ENCODE measurements around the gene TSHZ2.
A peak's percentile ranks its signal among the peaks of the same experiment; 100 is the strongest.
"Not testable (repeated sequence)": the region's sequence is repeated elsewhere in the genome, so short reads cannot be mapped to it uniquely, and the experiment has no call there.

TSHZ2 gene

DNA sequence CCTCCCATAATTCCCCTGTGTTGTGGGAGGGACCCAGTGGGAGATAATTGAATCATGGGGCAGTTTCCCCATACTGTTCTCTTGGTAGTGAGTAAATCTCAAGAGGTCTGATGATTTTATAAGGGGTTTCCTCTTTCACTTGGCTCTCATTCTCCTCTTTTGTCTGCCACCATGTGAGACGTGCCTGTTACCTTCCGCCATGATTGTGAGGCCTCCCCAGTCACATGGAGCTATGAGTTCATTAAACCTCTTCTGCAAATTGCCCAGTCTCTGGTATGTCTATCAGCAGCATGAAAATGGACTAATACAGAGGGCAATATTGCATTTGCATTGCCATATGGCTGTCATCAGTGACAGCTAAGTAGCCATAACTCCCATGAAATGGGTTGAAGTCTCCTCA, 558.3 kb downstream of the TSHZ2 start:
- in situ Hi-C loops (cut with HindIII; ENCODE audit: low sequenced_read_pairs) = no loop called here
- TF ChIP-seq, protein P1, sequence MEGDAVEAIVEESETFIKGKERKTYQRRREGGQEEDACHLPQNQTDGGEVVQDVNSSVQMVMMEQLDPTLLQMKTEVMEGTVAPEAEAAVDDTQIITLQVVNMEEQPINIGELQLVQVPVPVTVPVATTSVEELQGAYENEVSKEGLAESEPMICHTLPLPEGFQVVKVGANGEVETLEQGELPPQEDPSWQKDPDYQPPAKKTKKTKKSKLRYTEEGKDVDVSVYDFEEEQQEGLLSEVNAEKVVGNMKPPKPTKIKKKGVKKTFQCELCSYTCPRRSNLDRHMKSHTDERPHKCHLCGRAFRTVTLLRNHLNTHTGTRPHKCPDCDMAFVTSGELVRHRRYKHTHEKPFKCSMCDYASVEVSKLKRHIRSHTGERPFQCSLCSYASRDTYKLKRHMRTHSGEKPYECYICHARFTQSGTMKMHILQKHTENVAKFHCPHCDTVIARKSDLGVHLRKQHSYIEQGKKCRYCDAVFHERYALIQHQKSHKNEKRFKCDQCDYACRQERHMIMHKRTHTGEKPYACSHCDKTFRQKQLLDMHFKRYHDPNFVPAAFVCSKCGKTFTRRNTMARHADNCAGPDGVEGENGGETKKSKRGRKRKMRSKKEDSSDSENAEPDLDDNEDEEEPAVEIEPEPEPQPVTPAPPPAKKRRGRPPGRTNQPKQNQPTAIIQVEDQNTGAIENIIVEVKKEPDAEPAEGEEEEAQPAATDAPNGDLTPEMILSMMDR (IDR thresholded peaks at IDR 0.05; ENCODE audit: low read depth, low read length) = no peak
- no peak overlapping the region for H3K4me3 ChIP-seq (ENCODE audit: low read depth, low read length)
- no peak for DNase-seq (ENCODE audit: low read depth, low spot score)

DNA sequence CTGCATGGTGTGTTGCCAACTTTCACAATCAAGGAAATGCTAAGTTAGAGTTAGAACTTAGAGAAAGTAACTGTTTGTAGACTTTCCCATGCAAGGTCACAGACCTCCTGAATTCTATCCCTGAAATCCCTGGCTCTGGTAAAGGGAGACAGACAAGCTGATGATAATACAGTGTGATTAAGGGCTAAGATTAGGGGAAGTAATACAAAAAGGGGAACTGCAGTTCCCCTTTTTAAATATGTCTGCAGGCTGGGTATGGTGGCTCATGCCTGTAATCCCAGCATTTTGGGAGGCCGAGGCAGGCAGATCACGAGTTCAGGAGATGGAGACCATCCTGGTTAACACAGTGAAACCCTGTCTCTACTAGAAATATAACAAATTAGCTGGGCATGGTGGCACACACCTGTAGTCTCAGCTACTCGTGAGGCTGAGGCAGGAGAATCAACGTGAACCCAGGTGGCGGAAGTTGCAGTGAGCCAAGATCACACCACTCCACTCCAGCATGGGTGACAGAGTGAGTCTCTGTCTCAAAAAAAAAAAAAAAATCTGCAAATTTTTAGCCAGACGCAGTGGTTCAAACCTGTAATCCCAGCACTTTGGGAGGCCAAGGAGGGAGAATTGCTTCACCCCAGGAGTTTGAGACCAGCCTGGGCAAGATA, 560.6 kb downstream of the TSHZ2 start:
- H3K4me3 ChIP-seq (ENCODE audit: low read depth, low read length); DNase-seq (ENCODE audit: low read depth, low spot score); in situ Hi-C loops (cut with HindIII; ENCODE audit: low sequenced_read_pairs): not testable (repeated sequence)

DNA sequence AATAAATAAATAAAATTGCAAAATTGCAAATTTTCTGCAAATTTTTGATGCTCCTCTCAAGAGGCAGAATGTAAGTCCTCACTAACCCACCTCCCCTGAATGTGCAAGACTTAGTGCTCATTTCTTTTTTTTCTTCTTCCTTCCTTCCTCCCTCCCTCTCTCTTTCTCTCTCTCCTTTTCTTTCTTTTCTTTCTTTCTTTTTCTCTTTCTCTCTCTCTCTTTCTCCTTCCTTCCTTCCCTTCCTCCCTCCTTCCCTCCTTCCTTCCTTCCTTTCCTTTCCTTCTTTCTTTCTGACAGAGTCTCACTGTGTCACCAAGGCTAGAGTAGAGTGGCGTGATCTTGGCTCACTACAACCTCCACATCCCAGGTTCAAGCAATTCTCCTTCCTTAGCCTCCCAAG, 561.3 kb downstream of the TSHZ2 start:
- TF ChIP-seq, protein P1 (IDR thresholded peaks at IDR 0.05; ENCODE audit: low read depth, low read length) = no peak
- DNase-seq (ENCODE audit: low read depth, low spot score) = no peak
- H3K4me3 ChIP-seq (ENCODE audit: low read depth, low read length) = no peak overlapping the region

DNA sequence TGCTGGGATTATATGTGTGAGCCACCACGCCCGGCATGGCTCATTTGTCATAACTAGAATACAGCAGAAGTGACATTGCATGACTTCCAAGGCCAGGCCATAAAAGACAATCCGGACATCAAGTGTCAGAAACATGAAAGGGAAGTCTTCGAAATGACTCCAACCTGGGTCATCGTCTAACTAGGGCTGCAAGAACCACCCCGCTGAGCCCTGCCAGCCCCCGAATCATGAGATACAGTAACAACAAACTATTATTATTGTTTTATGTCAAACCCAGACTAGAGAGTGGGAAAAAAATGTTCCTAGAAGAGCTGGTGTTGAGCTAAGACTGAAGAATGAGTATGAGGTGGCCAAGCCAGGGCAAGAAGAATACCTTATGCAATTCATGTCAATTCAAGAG, 561.9 kb downstream of the TSHZ2 start:
- no peak overlapping the region for H3K4me3 ChIP-seq (ENCODE audit: low read depth, low read length)
- TF ChIP-seq, protein P1 (IDR thresholded peaks at IDR 0.05; ENCODE audit: low read depth, low read length) = no peak
- DNase-seq (ENCODE audit: low read depth, low spot score) = no peak
- in situ Hi-C loops (cut with HindIII; ENCODE audit: low sequenced_read_pairs) = no loop called here

More for the DNA sequence above, 561.3 kb downstream of the TSHZ2 start:
- in situ Hi-C loops (cut with HindIII; ENCODE audit: low sequenced_read_pairs) = no loop called here

- no peak for DNase-seq (ENCODE audit: low read depth, low spot score)
- TF ChIP-seq, protein P1 (IDR thresholded peaks at IDR 0.05; ENCODE audit: low read depth, low read length) = no peak
- in situ Hi-C loops (cut with HindIII; ENCODE audit: low sequenced_read_pairs) = no loop called here
- H3K4me3 ChIP-seq (ENCODE audit: low read depth, low read length) = no peak overlapping the region
Measured at GRCh38 chr20:53535878-53536277, 563.7 kb downstream of the TSHZ2 start.

- DNase-seq (ENCODE audit: low read depth, low spot score); H3K4me3 ChIP-seq (ENCODE audit: low read depth, low read length); in situ Hi-C loops (cut with HindIII; ENCODE audit: low sequenced_read_pairs): not testable (repeated sequence)
Measured at GRCh38 chr20:53536382-53536781, 564.2 kb downstream of the TSHZ2 start.

DNA sequence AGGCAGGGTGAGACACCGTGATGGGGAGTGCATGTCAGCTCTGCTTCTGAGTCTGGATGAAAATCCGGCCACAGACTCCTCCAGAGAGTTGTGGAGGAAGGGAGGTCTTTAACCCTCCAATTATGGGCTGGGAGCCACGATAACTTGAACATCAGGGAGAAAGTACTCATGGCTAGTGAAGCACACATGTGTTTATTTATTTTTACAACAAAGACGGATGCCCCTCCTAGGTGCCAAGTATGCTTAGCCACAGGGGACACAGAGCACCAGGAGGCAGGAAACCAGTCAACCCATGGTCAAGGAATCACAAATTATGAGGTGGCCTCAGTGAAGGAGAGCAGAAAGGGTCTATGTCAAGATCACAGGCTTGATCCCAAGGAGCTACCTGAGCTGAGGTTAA, 567.4 kb downstream of the TSHZ2 start:
- DNase-seq (ENCODE audit: low read depth, low spot score) = peak; percentile 5
- in situ Hi-C loops (cut with HindIII; ENCODE audit: low sequenced_read_pairs) = no loop called here
- H3K4me3 ChIP-seq (ENCODE audit: low read depth, low read length) = no peak overlapping the region
- TF ChIP-seq, protein P1 (IDR thresholded peaks at IDR 0.05; ENCODE audit: low read depth, low read length) = no peak
